NOMO-1 treated with DMSO at 0.1 percent for 48 hours (cell line): ENCODE measurements around the gene ZNF436.
"Not testable (repeated sequence)": the region's sequence is repeated elsewhere in the genome, so short reads cannot be mapped to it uniquely, and the experiment has no call there.

Experiments
- DNase-seq: peaks from one replicate; lab custom pipeline; 2025; ENCODE audit not compliant: unreplicated experiment; lab: John Stamatoyannopoulos, UW

ZNF436 gene

GRCh38 chr1:23322770-23323169, 46.9 kb downstream of the ZNF436 start:
- DNase-seq, result no peak

GRCh38 chr1:23310280-23310679, 59.4 kb downstream of the ZNF436 start:
- not testable (repeated sequence) for DNase-seq
